Measurements from ENCODE around the gene KCNN4.

- TF ChIP-seq CTCF (IDR thresholded peaks at IDR 0.05) (no peak), EZH2phosphoT487 (IDR thresholded peaks at IDR 0.05) (no peak)
These were observed 32.6 kb downstream of the KCNN4 start for GRCh38 chr19:43748205-43748594.

All from neural progenitor cell (in vitro differentiated cells).